NCI-H1105 treated with DMSO at 0.1 percent for 48 hours (cell line): Measurements from ENCODE around the gene CFL1.
"Not testable (repeated sequence)": the region's sequence is repeated elsewhere in the genome, so short reads cannot be mapped to it uniquely, and the experiment has no call there.

Experiments used
- DNase-seq: peaks from one replicate; lab custom pipeline; 2025; lab: John Stamatoyannopoulos, UW

CFL1 gene

DNA sequence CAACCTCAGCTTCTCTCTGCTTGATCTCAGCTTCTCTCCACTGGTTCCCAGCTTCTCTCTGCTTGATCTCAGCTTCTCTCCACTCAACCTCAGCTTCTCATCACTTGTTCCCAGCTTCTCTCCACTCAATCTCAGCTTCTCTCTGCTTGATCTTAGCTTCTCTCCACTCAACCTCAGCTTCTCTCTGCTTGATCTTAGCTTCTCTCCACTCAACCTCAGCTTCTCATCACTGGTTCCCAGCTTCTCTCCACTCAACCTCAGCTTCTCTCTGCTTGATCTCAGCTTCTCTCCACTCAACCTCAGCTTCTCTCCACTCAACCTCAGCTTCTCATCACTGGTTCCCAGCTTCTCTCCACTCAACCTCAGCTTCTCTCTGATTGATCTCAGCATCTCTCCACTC lies 25.7 kb downstream of the CFL1 start:
- not testable (repeated sequence) for DNase-seq

DNA sequence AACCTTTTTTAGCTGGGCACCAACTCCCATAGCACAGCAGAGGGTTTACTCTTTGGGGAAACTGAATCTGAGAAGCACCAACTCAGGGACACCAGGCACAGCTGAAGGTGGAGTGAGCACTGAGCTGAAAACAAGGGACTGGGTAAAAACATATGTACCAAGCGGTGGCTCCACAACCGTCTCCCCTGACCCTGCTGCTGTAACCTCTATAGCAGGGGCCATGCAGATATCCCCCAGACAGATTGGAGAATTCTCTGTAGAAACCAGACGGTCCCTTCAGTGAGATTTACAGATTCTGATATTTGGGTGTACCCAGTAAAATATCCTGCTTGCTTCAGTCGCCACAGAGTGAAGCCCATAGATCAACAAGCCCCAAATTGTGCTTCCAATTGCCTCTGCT lies 28.5 kb downstream of the CFL1 start:
- no peak for DNase-seq

DNA sequence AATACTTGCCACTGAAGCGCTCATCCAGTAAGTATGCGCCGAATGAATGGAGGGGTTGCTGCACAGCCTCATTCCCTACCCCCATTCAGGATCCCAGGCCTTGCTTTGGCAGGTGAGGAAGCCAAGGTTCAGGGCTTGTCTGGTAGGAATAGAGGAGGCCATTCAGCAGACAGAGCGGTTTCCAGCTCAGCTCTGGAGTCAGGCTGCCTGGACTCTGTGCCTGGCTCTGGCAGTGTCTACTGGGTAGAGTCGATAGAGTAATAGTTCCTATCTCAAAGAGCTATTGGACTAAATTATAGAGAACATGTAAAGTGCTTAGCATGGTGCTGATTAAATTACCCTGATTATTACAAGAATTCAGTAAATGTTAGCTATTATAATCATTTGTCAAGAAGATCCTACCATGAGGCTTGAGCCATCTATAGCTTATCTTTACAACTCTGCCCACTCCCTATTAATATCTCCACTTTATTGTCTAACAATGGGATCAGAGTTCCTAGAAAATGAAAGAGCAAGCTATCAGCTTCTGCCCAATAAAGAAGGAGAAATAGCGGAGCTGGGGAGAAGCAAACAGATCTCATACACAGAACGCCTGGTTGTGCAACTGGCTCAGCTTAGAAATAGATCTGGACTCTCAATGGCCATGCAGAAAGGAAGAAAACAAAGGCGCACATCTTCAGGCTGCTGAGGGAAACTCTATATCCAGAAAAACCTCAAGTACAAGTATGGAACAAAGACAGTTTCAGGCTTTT lies 30.8 kb downstream of the CFL1 start:
- DNase-seq: no peak

DNA sequence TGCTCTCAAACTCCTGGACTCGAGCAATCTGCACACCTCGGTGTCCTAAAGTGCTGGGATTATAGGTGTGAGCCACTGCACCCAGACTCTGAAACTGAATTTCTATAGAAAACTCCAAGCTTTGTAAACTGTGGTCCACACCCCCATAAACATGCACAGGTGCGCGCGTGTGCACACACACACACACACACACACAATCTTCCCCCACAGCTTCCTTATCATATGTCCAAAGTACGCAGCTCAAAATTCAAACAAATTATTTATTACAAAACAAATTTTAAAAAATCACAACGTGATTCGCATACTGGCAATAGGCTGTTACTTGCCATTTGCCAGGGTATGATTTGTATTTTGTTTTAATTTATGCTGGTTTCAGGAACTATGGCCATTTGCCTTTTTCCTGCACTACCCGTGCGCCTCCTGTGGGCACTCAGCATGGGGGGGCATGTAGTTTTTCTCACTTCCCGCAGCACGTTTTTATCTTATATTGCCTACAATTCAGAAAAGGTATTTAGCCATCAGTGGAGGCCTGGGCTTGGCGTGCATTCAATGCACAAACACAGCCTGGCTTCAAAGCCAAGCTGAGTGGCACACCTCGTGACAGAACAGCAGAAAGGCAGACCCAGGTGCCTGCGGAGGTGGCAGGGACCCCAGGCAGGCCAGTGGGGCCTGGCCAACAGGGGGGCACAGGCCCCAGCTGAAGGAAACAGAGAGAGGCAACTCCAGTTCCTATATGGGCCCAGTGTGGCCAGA lies 35.0 kb downstream of the CFL1 start:
- no peak for DNase-seq

DNA sequence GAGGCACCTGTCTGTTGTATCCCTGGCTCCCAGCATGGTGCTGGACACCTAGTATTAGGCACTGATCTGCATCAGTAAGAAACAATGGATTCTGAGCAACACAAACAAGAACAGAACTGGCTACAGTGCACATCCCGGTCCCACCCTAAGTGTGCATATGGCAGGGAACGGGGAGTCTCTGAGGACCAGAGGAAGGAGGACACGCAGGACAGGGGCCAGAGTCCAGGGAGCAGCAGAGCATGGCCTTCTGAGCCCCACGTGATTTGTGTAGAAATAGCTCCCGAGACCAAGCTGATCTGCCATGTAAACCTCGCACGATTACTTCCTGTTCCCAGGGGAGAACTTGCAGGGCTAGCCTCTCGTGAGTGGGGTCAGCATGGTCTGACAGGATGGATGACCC lies 36.9 kb downstream of the CFL1 start:
- no peak for DNase-seq

DNA sequence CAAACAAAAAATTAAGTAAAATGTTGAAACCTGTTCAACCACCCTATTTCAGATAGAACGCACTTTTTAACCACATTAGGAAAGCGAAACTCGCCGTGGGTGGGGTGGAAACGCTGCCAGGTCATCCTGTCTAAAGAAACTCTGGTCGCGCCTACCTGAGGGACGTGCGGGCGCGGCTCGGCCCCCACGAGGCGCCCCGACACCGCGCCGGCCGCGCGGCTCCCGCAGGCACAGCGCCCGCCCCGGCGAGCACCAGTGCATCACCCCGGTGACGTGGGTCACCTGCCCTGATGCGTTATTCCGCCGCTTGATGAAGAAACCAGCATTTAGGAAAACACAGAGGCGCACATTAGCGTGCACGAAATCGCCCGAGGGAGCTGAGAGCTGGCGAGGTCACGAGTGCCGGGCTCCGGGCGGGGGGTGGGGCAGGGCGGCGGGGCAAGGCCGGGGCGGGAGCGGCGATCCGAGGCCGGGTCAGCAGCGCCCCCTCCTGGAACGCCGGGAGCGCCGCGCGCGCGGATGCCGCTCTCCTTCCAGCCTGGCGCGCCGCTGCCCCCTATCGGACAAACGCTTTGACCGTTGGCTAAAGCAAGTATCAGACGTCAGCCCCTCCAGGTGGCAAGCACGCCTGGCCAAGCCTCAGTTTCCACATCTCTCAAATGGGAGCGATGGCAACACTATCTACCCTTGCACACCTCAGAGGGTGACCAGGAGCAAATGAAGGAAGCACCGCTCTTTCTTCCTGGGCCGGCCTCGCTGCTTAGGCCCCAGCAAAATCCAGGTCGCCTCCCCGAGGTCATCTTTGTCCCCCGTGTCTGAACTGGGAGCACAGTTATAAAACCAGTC lies 39.9 kb downstream of the CFL1 start:
- DNase-seq: peak; percentile 75

DNA sequence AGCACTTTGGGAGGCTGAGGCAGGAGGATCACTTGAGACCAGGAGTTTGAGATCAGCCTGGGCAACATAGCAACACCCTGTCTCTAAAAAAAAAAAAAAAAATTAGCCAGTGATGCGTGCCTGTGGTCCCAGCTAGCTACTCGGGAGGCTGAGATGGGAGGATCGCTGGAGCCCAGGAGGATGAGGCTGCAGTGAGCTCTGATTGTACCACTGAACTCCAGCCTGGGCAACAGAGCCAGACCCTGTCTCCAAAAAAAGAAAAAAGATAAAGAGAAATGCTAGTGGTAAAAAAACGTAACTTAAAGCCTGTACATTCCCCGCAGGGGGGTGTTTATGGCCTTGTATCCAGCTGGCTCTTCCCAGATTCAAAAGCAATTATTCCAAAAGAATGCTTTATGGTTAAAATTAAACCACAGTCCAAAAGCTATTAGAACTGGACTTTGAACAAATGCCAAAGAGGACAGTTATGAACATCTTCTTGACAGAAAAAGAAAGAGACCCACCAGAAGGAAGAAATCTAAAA lies 40.6 kb downstream of the CFL1 start:
- no peak for DNase-seq

DNA sequence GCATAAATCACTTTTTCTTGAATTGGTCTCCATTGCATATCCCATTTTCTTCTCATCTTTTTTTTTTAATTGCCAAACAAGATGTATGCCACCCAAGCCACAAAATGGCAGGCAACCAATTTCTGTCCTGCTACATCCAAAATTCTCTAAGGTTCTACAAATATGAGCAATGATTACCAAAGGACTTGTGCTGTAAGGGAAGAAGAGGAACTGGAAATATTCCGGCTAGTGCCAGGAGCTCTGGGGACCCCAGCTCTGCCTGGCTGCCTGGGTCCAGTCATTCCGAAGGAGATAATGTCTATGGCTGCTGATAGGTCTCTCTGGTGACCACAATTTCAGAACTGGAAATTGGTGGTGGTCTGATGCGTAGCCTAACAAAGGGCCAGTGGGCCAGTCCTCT lies 41.3 kb downstream of the CFL1 start:
- DNase-seq: no peak

DNA sequence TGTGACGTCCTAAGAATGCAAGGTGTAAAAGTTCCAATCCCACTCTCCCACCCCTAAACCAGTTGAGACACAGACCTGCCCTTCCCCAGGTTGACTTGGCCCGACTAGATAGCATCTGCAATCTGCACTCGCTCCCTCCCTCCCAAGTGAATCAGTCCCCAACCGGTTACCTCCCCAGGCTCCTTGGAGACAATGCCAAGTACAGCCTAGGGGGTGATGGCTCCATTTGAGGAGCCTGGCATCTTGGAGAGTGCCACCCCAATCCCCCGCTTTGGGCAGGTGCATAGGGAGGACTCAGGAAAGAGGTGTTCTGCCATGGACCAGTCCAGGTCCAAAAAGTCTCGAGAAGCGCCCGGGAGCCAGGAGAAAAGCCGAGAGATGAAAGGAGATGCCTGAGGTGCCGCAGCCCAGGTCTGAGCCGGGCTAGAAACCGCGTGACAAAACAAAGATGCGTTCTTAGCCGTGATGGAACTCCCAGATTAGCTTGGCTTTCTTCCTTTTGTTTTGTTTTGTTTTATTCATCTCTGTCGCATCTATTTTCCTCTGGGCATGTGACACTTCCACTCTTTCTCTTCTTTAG lies 42.9 kb downstream of the CFL1 start:
- DNase-seq: no peak

DNA sequence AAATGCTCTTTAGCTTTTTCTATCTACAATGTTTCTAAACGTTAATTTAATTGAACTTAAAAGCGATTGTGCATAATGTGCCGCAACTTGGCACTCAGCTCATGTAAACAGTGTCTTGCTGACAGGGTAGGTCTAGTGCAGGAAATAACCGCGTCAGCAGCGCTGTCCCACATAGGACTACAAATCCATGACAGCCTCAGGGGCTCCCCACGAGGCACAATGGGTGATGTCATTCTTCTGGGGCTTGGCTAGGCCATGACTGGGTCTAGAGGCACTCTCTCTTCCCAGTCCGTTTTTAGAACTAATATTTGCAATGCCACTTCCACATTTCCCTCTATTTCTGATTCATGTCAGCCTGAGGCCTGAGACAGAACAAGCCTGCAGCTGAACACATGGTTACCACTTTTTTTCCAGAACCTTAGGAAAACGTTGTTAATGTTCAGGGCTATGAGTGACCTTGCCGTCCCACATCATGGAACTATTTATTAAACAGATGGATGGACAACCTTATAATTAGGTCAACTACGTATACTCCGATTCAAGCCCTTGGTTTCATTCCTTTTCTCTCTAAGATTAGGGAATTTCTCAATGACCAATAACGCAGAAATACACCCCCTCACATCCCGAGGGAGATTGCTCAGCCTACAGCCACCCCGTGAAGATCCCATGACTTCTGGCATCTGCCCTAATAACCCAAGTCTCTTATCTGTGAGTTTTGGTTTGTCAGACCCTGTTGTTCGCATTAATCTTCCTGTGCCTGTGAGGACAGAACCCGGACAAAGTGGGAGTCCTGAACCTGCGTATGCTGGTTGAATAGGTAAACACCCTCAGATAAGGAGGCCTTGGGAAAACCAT lies 43.6 kb downstream of the CFL1 start:
- DNase-seq: no peak

DNA sequence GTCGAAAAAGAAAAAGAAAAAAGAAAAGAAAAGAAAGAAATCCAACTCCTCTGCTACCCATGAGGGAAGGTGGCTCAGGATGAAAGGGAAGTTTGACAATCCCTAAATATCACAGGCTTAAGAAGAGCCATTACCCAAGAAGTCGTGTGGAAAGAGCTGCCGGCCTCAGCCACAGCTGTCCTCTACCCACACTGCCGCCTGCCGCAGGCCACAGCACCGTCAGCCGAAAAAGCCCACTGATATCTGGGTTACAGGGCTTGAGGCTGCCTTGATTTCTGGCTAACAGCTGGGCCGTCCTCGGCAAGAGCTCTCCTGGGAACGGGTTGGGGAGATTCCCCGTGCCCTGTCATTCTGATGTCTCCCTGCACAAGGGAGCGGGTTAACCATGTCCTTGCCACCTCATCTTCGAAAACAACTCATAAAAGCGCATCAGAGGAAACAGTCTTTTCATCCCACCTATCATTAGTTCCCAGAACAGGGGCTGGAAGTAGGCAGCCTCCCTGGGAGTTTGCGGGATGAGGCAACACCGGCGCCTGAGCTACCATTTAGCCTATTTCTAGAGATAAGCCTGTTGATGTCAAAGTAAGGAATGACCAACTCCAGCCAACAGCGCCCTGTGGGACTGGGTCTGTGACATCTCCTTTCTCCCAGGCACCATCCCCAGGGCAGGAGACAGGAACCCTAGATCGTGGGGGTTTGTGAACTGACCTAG lies 46.1 kb downstream of the CFL1 start:
- DNase-seq: no peak

DNA sequence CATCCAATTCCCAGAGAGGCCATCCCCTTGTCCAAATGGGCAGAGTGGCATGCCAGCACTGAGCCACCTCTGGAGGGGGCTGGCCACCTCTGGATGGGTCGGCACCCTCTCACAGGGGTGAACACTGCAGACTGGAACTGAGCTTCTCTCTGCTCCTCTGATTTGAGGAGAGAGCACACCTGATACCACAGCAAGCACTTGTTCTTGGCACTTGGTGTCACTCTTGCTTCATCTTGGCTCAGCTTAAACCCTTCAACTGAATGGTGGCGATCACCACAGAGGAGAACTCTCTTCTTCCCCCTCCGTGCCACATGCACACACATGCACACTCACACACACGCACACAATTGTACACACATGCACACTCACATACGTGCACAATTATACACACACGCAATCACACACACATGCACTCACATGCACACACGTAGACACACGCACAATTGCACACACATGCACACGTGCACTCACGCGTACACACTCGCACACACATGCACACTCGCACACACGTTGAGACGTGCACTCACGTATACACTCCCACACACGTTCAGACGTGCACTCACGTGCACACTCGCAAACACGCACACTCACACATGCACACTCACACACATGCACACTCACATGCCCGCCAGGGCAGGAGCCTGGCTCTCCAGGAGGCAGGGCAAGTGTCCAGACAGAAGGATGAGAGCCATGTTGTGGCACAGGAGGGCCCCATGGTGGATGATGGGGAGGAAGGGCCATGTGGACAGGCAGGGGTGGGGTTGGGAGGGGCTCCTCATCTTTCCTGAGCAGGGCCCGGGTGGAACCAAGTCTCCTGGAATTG lies 47.7 kb downstream of the CFL1 start:
- DNase-seq: no peak

DNA sequence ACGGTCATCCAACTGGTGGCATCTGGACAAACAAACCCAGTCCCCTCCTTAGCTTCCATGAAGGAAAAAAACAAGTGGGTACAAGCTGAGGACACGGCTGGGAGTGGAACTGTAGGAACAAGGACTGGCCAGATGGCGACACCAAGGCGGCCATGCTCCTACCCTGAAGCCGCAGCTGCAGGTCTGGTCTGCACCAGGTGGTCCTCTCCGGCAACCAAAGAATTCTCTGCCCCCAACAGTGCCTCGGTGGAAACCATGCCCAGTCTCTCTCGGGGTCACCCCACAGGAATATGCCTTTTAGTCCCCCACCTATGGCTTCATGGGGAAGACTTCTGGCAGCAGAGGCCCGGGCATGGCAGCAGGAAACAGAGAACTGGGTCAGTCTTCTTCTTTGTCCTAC lies 48.5 kb downstream of the CFL1 start:
- no peak for DNase-seq

DNA sequence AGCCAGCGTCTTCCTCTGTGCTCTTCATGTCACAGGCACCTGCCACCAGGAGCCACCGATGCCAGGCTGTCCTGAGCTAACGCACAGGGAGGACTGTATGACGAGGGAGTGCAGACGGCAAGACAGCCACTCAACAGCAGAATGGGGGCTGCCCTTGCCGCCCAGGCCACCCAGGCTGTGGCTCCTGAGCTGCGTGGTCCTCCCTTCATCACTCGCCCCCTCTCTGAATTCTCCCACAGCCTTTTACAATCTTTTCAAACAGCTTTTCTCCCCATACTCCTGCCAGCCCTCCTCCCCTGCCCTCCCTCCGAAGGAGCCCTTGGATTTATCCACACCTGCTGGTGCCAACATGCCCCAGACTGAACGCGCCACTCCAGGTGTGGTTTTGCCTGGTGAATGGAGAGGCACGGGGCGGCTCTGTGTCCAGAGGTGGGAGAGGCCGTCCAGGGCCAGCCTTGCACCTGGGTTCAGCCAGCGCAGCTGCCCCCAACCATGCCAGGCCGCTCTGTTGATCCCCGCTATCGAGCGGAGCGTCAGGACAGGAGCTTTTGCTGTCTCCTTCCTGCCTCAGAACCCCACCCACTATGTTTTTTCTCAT lies 49.1 kb downstream of the CFL1 start:
- peak; percentile 17 for DNase-seq

DNA sequence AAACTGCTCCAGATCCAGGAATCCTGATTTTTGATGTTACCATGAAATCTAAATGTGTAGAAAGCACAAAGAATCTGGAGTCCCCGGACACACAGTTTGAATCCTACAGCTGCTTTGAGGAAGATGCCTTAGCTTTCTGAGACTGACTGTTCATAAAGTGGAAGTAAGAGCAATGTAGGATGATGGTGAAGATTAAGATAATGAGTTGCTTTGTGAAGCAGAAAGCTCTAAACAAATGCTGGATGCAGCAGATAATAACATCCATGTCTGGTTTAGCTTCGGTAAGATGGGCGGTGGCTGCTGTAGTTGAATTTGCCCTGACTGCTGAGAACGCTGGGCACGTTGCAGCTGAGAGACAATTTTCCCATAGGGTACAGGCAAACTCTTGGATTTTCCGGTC lies 51.0 kb downstream of the CFL1 start:
- DNase-seq: no peak
